Spleen (tissue), 7 donors: Measurements from ENCODE around the gene ICAM3.

Experiments used
- CTCF ChIP-seq, 11 experiments: fragments of 200-600 bp in 7 of 11; fragments of 450-650 bp in 4 of 11; sonication (generic) in 4 of 11; IDR thresholded peaks in 8 of 11; conservative IDR thresholded peaks in 3 of 11; 1 replicate in 7 of 11; 2 replicates in 4 of 11; pipeline versions ENCODE4 v1.4.0 to v1.8.0; 2016 to 2021; ENCODE audit warnings: antibody characterized with exemption in 11 of 11, inconsistent platforms in 4 of 11, mild to moderate bottlenecking in 1 of 11
- POLR2AphosphoS5 ChIP-seq, 3 donors: sonication (generic); formaldehyde crosslinking; IDR thresholded peaks; one replicate each; pipeline ENCODE4 v1.5.1; 2017; ENCODE audit warnings: antibody characterized with exemption in 3 of 3
- donor health status: DM: no; HTN: no; CAD: no; lungs with moderate emphysema.
- donor health status: DM: no; HTN: no; CAD: no.
- donor health status: DM: no; HTN: no; CAD: no.

DNA sequence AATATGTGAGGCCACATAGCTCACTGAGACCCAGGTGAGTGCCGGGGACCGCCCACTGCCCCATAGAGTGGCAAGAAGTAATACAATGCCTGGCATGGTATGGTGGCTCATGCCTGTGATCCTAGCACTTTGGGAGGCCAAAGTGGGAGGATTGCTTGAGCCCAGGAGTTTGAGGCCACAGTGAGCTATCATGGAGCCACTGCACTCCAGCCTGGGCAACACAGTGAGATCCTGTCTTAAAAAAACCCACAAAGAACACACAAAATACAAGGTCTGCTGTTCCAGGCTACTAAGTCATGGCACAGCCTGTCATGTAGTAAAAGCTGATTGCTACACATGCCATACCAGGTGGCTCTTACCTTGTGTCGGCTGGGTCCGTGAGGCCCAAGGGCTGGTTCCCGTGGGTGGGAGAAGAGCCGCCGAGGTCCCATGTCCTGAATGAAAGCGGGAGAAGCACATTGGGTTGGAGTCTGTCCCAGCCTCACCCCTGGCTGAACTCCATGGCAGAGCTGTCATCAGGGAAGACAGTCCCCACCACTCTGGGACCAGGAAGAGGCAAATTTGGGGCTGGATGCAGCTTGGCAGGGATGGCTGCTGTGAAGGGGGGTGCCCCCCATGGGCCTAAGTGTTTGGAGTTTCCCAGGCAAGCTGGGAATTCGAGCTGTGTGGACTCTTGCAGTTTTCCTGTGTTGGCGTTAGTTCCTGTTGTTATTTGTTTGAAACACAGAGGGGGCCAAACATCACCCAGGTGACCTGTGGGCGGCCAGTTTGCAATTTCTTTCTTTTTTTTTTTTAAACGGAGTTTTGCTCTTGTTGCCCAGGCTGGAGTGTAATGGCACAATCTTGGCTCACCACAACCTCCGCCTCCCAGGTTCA is 20.4 kb downstream of the ICAM3 start:
- TF ChIP-seq POLR2AphosphoS5 (IDR thresholded peaks at IDR 0.05) (no peak), CTCF (IDR thresholded peaks at IDR 0.05 in 8 of 11, conservative IDR thresholded peaks at IDR 0.05 in 3 of 11) (no peak)
